Smooth muscle cell of the brain vasculature (primary cell): ENCODE measurements around the gene A3GALT2.

Experiments used
- DNase-seq: peaks from one replicate; pipeline ENCODE4 v3.0.0-alpha.2; 2012; ENCODE audit warnings: low read depth, low spot score

A3GALT2 gene

GRCh38 chr1:33320619-33321165 is at the start of gene A3GALT2:
Gene A3GALT2, minus strand, starts transcription at chr1:33321098. Its CDS starts 0 bp downstream, at chr1:33321098.
- DNase-seq, result no peak

- DNase-seq, result no peak
Observed at GRCh38 chr1:33370301-33370700, 49.4 kb upstream of the A3GALT2 start.

GRCh38 chr1:33369764-33370163 is 48.9 kb upstream of the A3GALT2 start:
- no peak for DNase-seq

GRCh38 chr1:33369081-33369480 is 48.2 kb upstream of the A3GALT2 start:
- no peak for DNase-seq

- DNase-seq, result no peak
Observed at GRCh38 chr1:33368431-33368830, 47.5 kb upstream of the A3GALT2 start.

GRCh38 chr1:33367485-33368405 is 46.8 kb upstream of the A3GALT2 start:
- peak; percentile 77 for DNase-seq

GRCh38 chr1:33366762-33367484 is 46.0 kb upstream of the A3GALT2 start:
- DNase-seq, result no peak

GRCh38 chr1:33365560-33365997 is 44.7 kb upstream of the A3GALT2 start:
- no peak for DNase-seq

GRCh38 chr1:33364565-33364918 is 43.6 kb upstream of the A3GALT2 start:
- no peak for DNase-seq

GRCh38 chr1:33363470-33363861 is 42.6 kb upstream of the A3GALT2 start:
- no peak for DNase-seq

- no peak for DNase-seq
Observed at GRCh38 chr1:33363021-33363420, 42.1 kb upstream of the A3GALT2 start.

- DNase-seq, result no peak
Observed at GRCh38 chr1:33361532-33362235, 40.8 kb upstream of the A3GALT2 start.

GRCh38 chr1:33360367-33360766 is 39.5 kb upstream of the A3GALT2 start:
- DNase-seq, result no peak

GRCh38 chr1:33359931-33360330 is 39.0 kb upstream of the A3GALT2 start:
- DNase-seq, result no peak

- no peak for DNase-seq
Observed at GRCh38 chr1:33358795-33359503, 38.1 kb upstream of the A3GALT2 start.

- no peak for DNase-seq
Observed at GRCh38 chr1:33358114-33358794, 37.4 kb upstream of the A3GALT2 start.

- no peak for DNase-seq
Observed at GRCh38 chr1:33357099-33357498, 36.2 kb upstream of the A3GALT2 start.

GRCh38 chr1:33354707-33355316 is 33.9 kb upstream of the A3GALT2 start:
- no peak for DNase-seq

GRCh38 chr1:33353531-33353930 is 32.6 kb upstream of the A3GALT2 start:
- no peak for DNase-seq

GRCh38 chr1:33351281-33351660 is 30.4 kb upstream of the A3GALT2 start:
- DNase-seq, result no peak
